ENCODE data around the gene CCR6. TPM values are rescaled to one million over a fixed set of nuclear protein-coding genes. Genes with fewer than 3 reads are reported as not detected.

Gene CCR6
- total and polyA plus RNA-seq, 4 donors = 0.16 to 0.39 (median 0.32) TPM

GRCh38 chr6:167137881-167138280 lies 15.0 kb downstream of the CCR6 start:
- DNase-seq = peak in 1 of 3 donors; percentile 19
- Histone ChIP-seq H3K9me3 (ENCODE audit: control insufficient read depth in 4 of 4, insufficient read depth in 3 of 4, low read length in 3 of 4) (no peaks in the 10 kb centered on the region), H3K36me3 (ENCODE audit: control insufficient read depth in 4 of 4, insufficient read depth in 4 of 4, low read length in 4 of 4) (no peaks in the 10 kb centered on the region), H3K9ac (ENCODE audit: insufficient read depth in 1 of 2, low read length in 2 of 2) (no peak overlapping the region), H3K4me1 (ENCODE audit: control insufficient read depth in 5 of 5, insufficient read depth in 5 of 5, low read length in 5 of 5) (peaks cover 0 to 4% (median 0%) of the 10 kb centered on the region in 5 donors), H3K27me3 (ENCODE audit: control insufficient read depth in 3 of 3, insufficient read depth in 3 of 3, low read length in 2 of 3) (no peaks in the 10 kb centered on the region), H3K4me3 (no peak overlapping the region), H3K27ac (ENCODE audit: low read depth in 1 of 2, low read length in 1 of 2) (no peak overlapping the region)
- WGBS, 2 donors = 53 to 80% methylated on average over 6 of the region's 6 CpGs
- no peak for TF ChIP-seq CTCF (IDR thresholded peaks at IDR 0.05; ENCODE audit: control extremely low read depth, extremely low read depth)
- ATAC-seq (ENCODE audit: insufficient read depth, low FRiP score) = no peak

GRCh38 chr6:167139761-167140160 lies 16.9 kb downstream of the CCR6 start:
- H3K4me3 ChIP-seq = no peak overlapping the region
- no peak overlapping the region for H3K27ac ChIP-seq (ENCODE audit: low read depth in 1 of 2, low read length in 1 of 2)
- DNase-seq (no peak), ATAC-seq (ENCODE audit: insufficient read depth, low FRiP score) (no peak)
- no peaks in the 10 kb centered on the region for H3K27me3 ChIP-seq (ENCODE audit: control insufficient read depth in 3 of 3, insufficient read depth in 3 of 3, low read length in 2 of 3)
- no peaks in the 10 kb centered on the region for H3K36me3 ChIP-seq (ENCODE audit: control insufficient read depth in 4 of 4, insufficient read depth in 4 of 4, low read length in 4 of 4)
- H3K9me3 ChIP-seq (ENCODE audit: control insufficient read depth in 4 of 4, insufficient read depth in 3 of 4, low read length in 3 of 4) = peaks cover 0 to 2% (median 0%) of the 10 kb centered on the region in 4 donors
- no peak for TF ChIP-seq CTCF (IDR thresholded peaks at IDR 0.05; ENCODE audit: control extremely low read depth, extremely low read depth)
- no peak overlapping the region for H3K9ac ChIP-seq (ENCODE audit: insufficient read depth in 1 of 2, low read length in 2 of 2)
- 94 to 95% methylated on average over 4 of the region's 4 CpGs for WGBS, 2 donors
- H3K4me1 ChIP-seq (ENCODE audit: control insufficient read depth in 5 of 5, insufficient read depth in 5 of 5, low read length in 5 of 5) = peaks cover 0 to 4% (median 0%) of the 10 kb centered on the region in 5 donors

GRCh38 chr6:167140589-167141474 lies 17.9 kb downstream of the CCR6 start:
- no peak overlapping the region for H3K27ac ChIP-seq (ENCODE audit: low read depth in 1 of 2, low read length in 1 of 2)
- H3K9me3 ChIP-seq (ENCODE audit: control insufficient read depth in 4 of 4, insufficient read depth in 3 of 4, low read length in 3 of 4) = peaks cover 0 to 2% (median 0%) of the 10 kb centered on the region in 4 donors
- ATAC-seq (ENCODE audit: insufficient read depth, low FRiP score) (no peak), DNase-seq (no peak)
- H3K27me3 ChIP-seq (ENCODE audit: control insufficient read depth in 3 of 3, insufficient read depth in 3 of 3, low read length in 2 of 3) = peaks cover 0 to 3% (median 0%) of the 10 kb centered on the region in 3 donors
- peaks cover 0 to 4% (median 0%) of the 10 kb centered on the region in 5 donors for H3K4me1 ChIP-seq (ENCODE audit: control insufficient read depth in 5 of 5, insufficient read depth in 5 of 5, low read length in 5 of 5)
- 76 to 88% methylated on average over 10 of the region's 10 CpGs for WGBS, 2 donors
- no peak overlapping the region for H3K9ac ChIP-seq (ENCODE audit: insufficient read depth in 1 of 2, low read length in 2 of 2)
- H3K4me3 ChIP-seq = no peak overlapping the region
- no peaks in the 10 kb centered on the region for H3K36me3 ChIP-seq (ENCODE audit: control insufficient read depth in 4 of 4, insufficient read depth in 4 of 4, low read length in 4 of 4)
- TF ChIP-seq CTCF (IDR thresholded peaks at IDR 0.05; ENCODE audit: control extremely low read depth, extremely low read depth) = no peak

All from lung (tissue), 12 donors.